Measurements from ENCODE around the gene RAPSN.

- TF ChIP-seq CTCF (IDR thresholded peaks at IDR 0.05) = no peak
- TF ChIP-seq POLR2AphosphoS5 (IDR thresholded peaks at IDR 0.05) = no peak
- no peak for TF ChIP-seq POLR2A (IDR thresholded peaks at IDR 0.05)
Measured at GRCh38 chr11:47394050-47394321, 55.0 kb downstream of the RAPSN start.

Measured in transverse colon (tissue), 4 donors.